Astrocyte (in vitro differentiated cells and primary cell): ENCODE results near the gene FERMT3. TPM values are rescaled to one million over a fixed set of nuclear protein-coding genes. Genes with fewer than 3 reads are reported as not detected.

Source experiments
- DNase-seq: peaks from one replicate; pipeline ENCODE4 v3.0.0-alpha.2; 2010; ENCODE audit warnings: low read depth
- FAIRE-seq: peaks from 2 replicates; lab custom pipeline; 2011; peaks lifted over from hg19 to GRCh38; lab: Jason Lieb, UNC
- H2AFZ ChIP-seq: 2 replicates; pipeline ENCODE4 v1.6.0; 2012; ENCODE audit warnings: low read depth, low read length, inconsistent platforms
- H3K27ac ChIP-seq: 2 replicates; pipeline ENCODE4 v1.5.1; 2011; ENCODE audit warnings: low read depth, low read length, inconsistent platforms
- H3K27me3 ChIP-seq: 2 replicates; pipeline ENCODE4 v1.6.0; 2011; ENCODE audit warnings: low read length, inconsistent platforms; ENCODE audit not compliant: insufficient read depth
- H3K36me3 ChIP-seq: 2 replicates; pipeline ENCODE4 v1.5.1; 2011; ENCODE audit warnings: low read length, inconsistent platforms; ENCODE audit not compliant: insufficient read depth
- H3K4me1 ChIP-seq: 2 replicates; pipeline ENCODE4 v1.5.1; 2011; ENCODE audit warnings: low read length, inconsistent platforms; ENCODE audit not compliant: insufficient read depth
- H3K4me2 ChIP-seq: 2 replicates; pipeline ENCODE4 v1.6.0; 2012; ENCODE audit warnings: low read length, inconsistent platforms
- H3K4me3 ChIP-seq: 2 replicates; pipeline ENCODE4 v1.5.1; 2011; ENCODE audit warnings: low read depth, mild to moderate bottlenecking, low read length, inconsistent platforms; ENCODE audit not compliant: insufficient read depth
- H3K79me2 ChIP-seq: 2 replicates; pipeline ENCODE4 v1.6.0; 2012; ENCODE audit warnings: mild to moderate bottlenecking, low read length, inconsistent platforms; ENCODE audit not compliant: insufficient read depth
- H3K9ac ChIP-seq: 2 replicates; pipeline ENCODE4 v1.6.0; 2012; ENCODE audit warnings: mild to moderate bottlenecking, low read length, inconsistent platforms
- H3K9me3 ChIP-seq: 2 replicates; pipeline ENCODE4 v1.5.1; 2012; ENCODE audit warnings: low read depth, mild to moderate bottlenecking, low read length, inconsistent platforms; ENCODE audit not compliant: insufficient read depth
- H4K20me1 ChIP-seq: 2 replicates; pipeline ENCODE4 v1.6.0; 2012; ENCODE audit warnings: low read length, inconsistent platforms; ENCODE audit not compliant: insufficient read depth
- H3K27ac Mint-ChIP-seq: one replicate; pipeline ENCODE4 v1.8.0; 2021; ENCODE audit warnings: mild to moderate bottlenecking, mixed read lengths; ENCODE audit not compliant: unreplicated experiment
- H3K27me3 Mint-ChIP-seq: one replicate; pipeline ENCODE4 v1.8.0; 2021; ENCODE audit warnings: low read depth, mixed read lengths; ENCODE audit not compliant: unreplicated experiment
- H3K36me3 Mint-ChIP-seq: one replicate; pipeline ENCODE4 v1.8.0; 2021; ENCODE audit warnings: low read depth, mixed read lengths; ENCODE audit not compliant: unreplicated experiment
- H3K4me1 Mint-ChIP-seq: one replicate; pipeline ENCODE4 v1.8.0; 2021; ENCODE audit warnings: low read depth, mixed read lengths; ENCODE audit not compliant: unreplicated experiment
- H3K4me3 Mint-ChIP-seq: one replicate; pipeline ENCODE4 v1.8.0; 2021; ENCODE audit warnings: mild to moderate bottlenecking, moderate library complexity, mixed read lengths; ENCODE audit not compliant: unreplicated experiment
- H3K9me3 Mint-ChIP-seq: one replicate; pipeline ENCODE4 v1.8.0; 2021; ENCODE audit warnings: mild to moderate bottlenecking, mixed read lengths; ENCODE audit not compliant: unreplicated experiment
- EZH2 ChIP-seq: IDR thresholded peaks from 2 replicates; pipeline ENCODE4 v1.6.1; 2012; ENCODE audit warnings: mild to moderate bottlenecking, low read length, inconsistent platforms; ENCODE audit not compliant: insufficient read depth
- total RNA-seq: library from RNA; stranded (reverse); gene quantifications from 2 replicates; pipeline ENCODE4 v1.2.1, GENCODE V29; 2021
- TF ChIP-seq, protein P1 (sequence below): IDR thresholded peaks from 2 replicates; pipeline ENCODE4 v1.5.1; 2011; ENCODE audit warnings: low read depth, mild to moderate bottlenecking, inconsistent platforms, low read length, moderate library complexity; ENCODE audit not compliant: insufficient read depth

FERMT3 gene
- total RNA-seq, 1 donor from 2014 or later, result 1.3 TPM

DNA sequence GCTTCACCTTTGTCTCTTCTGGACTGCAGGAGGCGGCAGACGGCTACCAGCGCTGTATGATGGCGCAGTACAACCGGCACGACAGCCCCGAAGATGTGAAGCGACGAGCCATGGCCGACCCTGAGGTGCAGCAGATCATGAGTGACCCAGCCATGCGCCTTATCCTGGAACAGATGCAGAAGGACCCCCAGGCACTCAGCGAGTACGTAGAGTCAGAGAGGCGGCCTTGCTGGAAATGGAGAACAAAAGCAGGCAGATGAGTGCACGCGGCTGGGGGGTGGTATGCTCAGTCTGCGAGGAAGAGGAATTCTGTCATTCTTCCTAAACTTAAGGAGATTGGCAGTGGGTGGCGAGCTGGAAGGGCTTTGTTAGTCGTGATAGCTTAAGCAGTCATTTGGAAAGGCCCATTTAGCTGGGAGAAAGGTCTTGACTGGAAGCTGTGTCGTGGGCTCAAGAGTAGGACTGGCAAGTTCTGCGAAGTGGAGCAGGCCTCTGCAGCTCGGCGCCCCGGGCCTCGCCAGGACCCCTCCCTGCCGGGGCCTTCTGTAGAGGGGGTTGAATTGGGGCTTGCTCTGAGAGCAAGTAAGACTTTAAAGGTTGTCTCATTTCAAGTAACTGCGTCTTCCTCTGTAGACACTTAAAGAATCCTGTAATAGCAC lies 3.0 kb upstream of the FERMT3 start:
- H3K27me3 ChIP-seq, result no peaks in the 10 kb centered on the region

DNA sequence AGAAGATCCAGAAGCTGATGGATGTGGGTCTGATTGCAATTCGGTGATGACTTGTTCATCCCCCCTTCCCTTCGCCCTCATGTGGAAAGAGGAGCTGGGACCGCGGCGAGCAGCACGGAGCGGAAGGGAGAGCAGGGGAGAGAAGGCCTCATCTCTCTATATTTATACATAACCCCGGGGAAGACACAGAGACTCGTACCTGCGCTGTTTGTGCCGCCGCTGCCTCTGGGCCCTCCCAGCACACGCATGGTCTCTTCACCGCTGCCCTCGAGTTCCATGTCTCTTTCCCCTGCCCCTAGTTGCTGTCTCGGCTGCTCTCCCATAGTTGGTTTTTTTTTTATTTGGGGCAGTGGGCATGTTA lies 2.5 kb upstream of the FERMT3 start:
- Mint-ChIP-seq H3K27me3 (no peaks in the 10 kb centered on the region), H3K4me3 (no peak overlapping the region), H3K4me1 (peaks cover 24% of the 10 kb centered on the region), H3K27ac (no peak overlapping the region), H3K36me3 (peaks cover 23% of the 10 kb centered on the region), H3K9me3 (no peaks in the 10 kb centered on the region)
- no peaks in the 10 kb centered on the region for H3K9me3 ChIP-seq
- H3K36me3 ChIP-seq, result peaks cover 42% of the 10 kb centered on the region
- H3K27me3 ChIP-seq, result no peaks in the 10 kb centered on the region
- DNase-seq (no peak), FAIRE-seq (no peak)
- peaks cover 25% of the 10 kb centered on the region for H3K4me1 ChIP-seq
- TF ChIP-seq, protein P1, sequence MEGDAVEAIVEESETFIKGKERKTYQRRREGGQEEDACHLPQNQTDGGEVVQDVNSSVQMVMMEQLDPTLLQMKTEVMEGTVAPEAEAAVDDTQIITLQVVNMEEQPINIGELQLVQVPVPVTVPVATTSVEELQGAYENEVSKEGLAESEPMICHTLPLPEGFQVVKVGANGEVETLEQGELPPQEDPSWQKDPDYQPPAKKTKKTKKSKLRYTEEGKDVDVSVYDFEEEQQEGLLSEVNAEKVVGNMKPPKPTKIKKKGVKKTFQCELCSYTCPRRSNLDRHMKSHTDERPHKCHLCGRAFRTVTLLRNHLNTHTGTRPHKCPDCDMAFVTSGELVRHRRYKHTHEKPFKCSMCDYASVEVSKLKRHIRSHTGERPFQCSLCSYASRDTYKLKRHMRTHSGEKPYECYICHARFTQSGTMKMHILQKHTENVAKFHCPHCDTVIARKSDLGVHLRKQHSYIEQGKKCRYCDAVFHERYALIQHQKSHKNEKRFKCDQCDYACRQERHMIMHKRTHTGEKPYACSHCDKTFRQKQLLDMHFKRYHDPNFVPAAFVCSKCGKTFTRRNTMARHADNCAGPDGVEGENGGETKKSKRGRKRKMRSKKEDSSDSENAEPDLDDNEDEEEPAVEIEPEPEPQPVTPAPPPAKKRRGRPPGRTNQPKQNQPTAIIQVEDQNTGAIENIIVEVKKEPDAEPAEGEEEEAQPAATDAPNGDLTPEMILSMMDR, result no peak
- no peak for TF ChIP-seq EZH2
- no peak overlapping the region for H2AFZ ChIP-seq
- H3K4me2 ChIP-seq, result peak overlapping the region; percentile 20
- H3K79me2 ChIP-seq, result no peaks in the 10 kb centered on the region
- no peak overlapping the region for H3K4me3 ChIP-seq
- H4K20me1 ChIP-seq, result peaks cover 42% of the 10 kb centered on the region
- H3K9ac ChIP-seq, result no peak overlapping the region
- no peak overlapping the region for H3K27ac ChIP-seq

More for the DNA sequence above, 3.0 kb upstream of the FERMT3 start:
- Histone ChIP-seq H3K4me3 (no peak overlapping the region), H3K27ac (no peak overlapping the region), H3K4me1 (peaks cover 25% of the 10 kb centered on the region), H4K20me1 (peaks cover 42% of the 10 kb centered on the region), H3K9me3 (no peaks in the 10 kb centered on the region), H3K4me2 (no peak overlapping the region), H2AFZ (no peak overlapping the region), H3K36me3 (peaks cover 42% of the 10 kb centered on the region), H3K9ac (no peak overlapping the region), H3K79me2 (no peaks in the 10 kb centered on the region)
- FAIRE-seq, result no peak
- Mint-ChIP-seq H3K9me3 (no peaks in the 10 kb centered on the region), H3K4me3 (no peak overlapping the region), H3K27ac (no peak overlapping the region), H3K36me3 (peaks cover 20% of the 10 kb centered on the region), H3K27me3 (no peaks in the 10 kb centered on the region), H3K4me1 (peaks cover 24% of the 10 kb centered on the region)
- DNase-seq, result no peak
- TF ChIP-seq EZH2, result no peak
- TF ChIP-seq, protein P1, result no peak

DNA sequence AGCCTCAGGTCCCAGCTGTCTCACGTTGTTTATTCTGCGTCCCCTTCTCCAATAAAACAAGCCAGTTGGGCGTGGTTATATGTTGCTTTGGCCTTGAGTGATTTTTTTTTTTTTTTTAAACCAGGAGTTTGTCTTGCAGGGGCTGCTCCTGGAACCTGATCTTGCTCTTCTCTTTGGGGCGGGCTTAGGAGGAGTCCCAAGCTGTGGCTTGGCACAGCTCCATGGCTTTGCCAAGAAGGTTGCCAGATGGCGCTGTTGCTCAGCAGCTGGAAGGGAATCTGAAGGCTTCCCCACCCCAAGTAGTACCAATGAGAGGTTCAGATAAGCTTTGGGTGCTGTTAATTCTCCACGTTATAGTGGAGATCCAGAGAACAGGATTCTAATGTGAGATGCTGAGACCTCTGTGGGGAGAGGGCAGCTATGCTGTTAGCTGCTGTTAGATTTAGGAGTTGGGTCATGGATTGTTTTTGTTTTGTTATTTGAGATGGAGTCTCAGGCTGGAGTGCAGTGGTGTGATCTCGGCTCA lies 2.0 kb upstream of the FERMT3 start:
- H4K20me1 ChIP-seq, result peaks cover 42% of the 10 kb centered on the region
- Mint-ChIP-seq H3K27me3 (no peaks in the 10 kb centered on the region), H3K27ac (peak overlapping the region; percentile 23), H3K36me3 (peaks cover 23% of the 10 kb centered on the region), H3K9me3 (no peaks in the 10 kb centered on the region), H3K4me3 (no peak overlapping the region), H3K4me1 (peaks cover 24% of the 10 kb centered on the region)
- peak; percentile 55 for FAIRE-seq
- peak overlapping the region; percentile 20 for H3K4me2 ChIP-seq
- peaks cover 25% of the 10 kb centered on the region for H3K4me1 ChIP-seq
- DNase-seq, result peak; percentile 88
- H3K9me3 ChIP-seq, result no peaks in the 10 kb centered on the region
- H3K27ac ChIP-seq, result no peak overlapping the region
- H3K9ac ChIP-seq, result no peak overlapping the region
- no peaks in the 10 kb centered on the region for H3K27me3 ChIP-seq
- H2AFZ ChIP-seq, result no peak overlapping the region
- peaks cover 42% of the 10 kb centered on the region for H3K36me3 ChIP-seq
- H3K79me2 ChIP-seq, result no peaks in the 10 kb centered on the region
- no peak overlapping the region for H3K4me3 ChIP-seq
- TF ChIP-seq, protein P1, result peak; percentile 84
- no peak for TF ChIP-seq EZH2
